GM12878 (cell line): ENCODE results near the gene CAMLG. TPM values are rescaled to one million over a fixed set of nuclear protein-coding genes. Genes with fewer than 3 reads are reported as not detected.

ENCODE experiments used
- ATAC-seq: fragments of 200-7000 bp; cut with Tn5 transposase; 3 replicates; pipeline ENCODE4 v1.9.1; 2020; ENCODE audit warnings: mild to moderate bottlenecking, moderate library complexity
- BruUV-seq: library from RNA; stranded (reverse); fragments of 400-500 nt; replicated peaks from 2 replicates; lab custom pipeline; 2021; lab: Mats Ljungman, UMichigan
- CTCF ChIA-PET: fragments of 300-600 bp; sonication (Branson Sonifier 250); formaldehyde crosslinking; extraction: SDS; loops from one replicate; lab custom pipeline; 2021; ENCODE audit warnings: inconsistent platforms; lab: Yijun Ruan, JAX
- POLR2A ChIA-PET: fragments of 350-600 bp; formaldehyde crosslinking; extraction: SDS; loops from one replicate; lab custom pipeline; 2021; ENCODE audit warnings: inconsistent platforms; lab: Charles Lee
- RAD21 ChIA-PET: fragments of 300-600 bp; sonication (Branson Sonifier 250); formaldehyde crosslinking; loops from one replicate; lab custom pipeline; 2023; ENCODE audit warnings: antibody characterized with exemption; ENCODE audit not compliant: unreplicated experiment; lab: Charles Lee
- SMC1A ChIA-PET: fragments of 300-600 bp; sonication (Branson Sonifier 250); formaldehyde crosslinking; loops from one replicate; lab custom pipeline; 2023; ENCODE audit not compliant: unreplicated experiment, uncharacterized antibody; lab: Charles Lee
- DNase-seq: peaks from one replicate; pipeline ENCODE4 v3.0.0-alpha.2; 2011; ENCODE audit warnings: low read depth, low spot score
- FAIRE-seq: peaks from 3 replicates; lab custom pipeline; 2011; peaks lifted over from hg19 to GRCh38; lab: Jason Lieb, UNC
- H2AFZ ChIP-seq: 2 replicates; pipeline ENCODE4 v1.6.0; 2011; ENCODE audit warnings: low read depth, low read length, control low read depth; ENCODE audit not compliant: control insufficient read depth
- H3K27ac ChIP-seq: 2 replicates; pipeline ENCODE4 v1.5.1; 2011; ENCODE audit warnings: control low read depth; ENCODE audit not compliant: control insufficient read depth, insufficient read depth
- H3K27me3 ChIP-seq, 2 experiments: replicated peaks in 1 of 2; 2 replicates each; pipeline versions ENCODE4 v1.6.0 to v1.6.1; 2011; ENCODE audit warnings: low read length in 1 of 2; ENCODE audit not compliant: control insufficient read depth in 2 of 2, insufficient read depth in 2 of 2
- H3K36me3 ChIP-seq, 2 experiments: 2 replicates each; pipeline ENCODE4 v1.5.1; 2011; ENCODE audit warnings: low read length in 1 of 2; ENCODE audit not compliant: control insufficient read depth in 2 of 2, insufficient read depth in 2 of 2
- H3K4me1 ChIP-seq: 2 replicates; pipeline ENCODE4 v1.6.1; 2011; ENCODE audit warnings: mild to moderate bottlenecking, low read length, moderate library complexity, mixed read lengths; ENCODE audit not compliant: control insufficient read depth, insufficient read depth
- H3K4me2 ChIP-seq: 2 replicates; pipeline ENCODE4 v1.6.0; 2011; ENCODE audit warnings: control low read depth; ENCODE audit not compliant: control insufficient read depth, insufficient read depth
- H3K4me3 ChIP-seq: fragments of 200-600 bp; sonication (generic); 2 replicates; pipeline ENCODE4 v1.5.1; 2016
- H3K79me2 ChIP-seq: 2 replicates; pipeline ENCODE4 v1.6.0; 2011; ENCODE audit warnings: low read length; ENCODE audit not compliant: control insufficient read depth, insufficient read depth
- H3K9ac ChIP-seq: 2 replicates; pipeline ENCODE4 v1.8.0; 2011; ENCODE audit warnings: low read length, control low read depth, mixed read lengths; ENCODE audit not compliant: control insufficient read depth, insufficient read depth
- H3K9me3 ChIP-seq: replicated peaks from 3 replicates; pipeline ENCODE4 v1.5.1; 2011; ENCODE audit warnings: mild to moderate bottlenecking, low read length; ENCODE audit not compliant: control insufficient read depth, insufficient read depth
- H4K20me1 ChIP-seq: 2 replicates; pipeline ENCODE4 v1.6.0; 2011; ENCODE audit not compliant: control insufficient read depth, insufficient read depth
- BHLHE40 ChIP-seq, 2 experiments: fragments of 450-650 bp in 1 of 2; IDR thresholded peaks; 2 replicates each; pipeline ENCODE4 v1.6.1; 2011 to 2017; ENCODE audit warnings: low read depth in 2 of 2, borderline replicate concordance in 1 of 2, improper control_type of control experiment in 1 of 2, low read length in 1 of 2, mild to moderate bottlenecking in 1 of 2
- E2F4 ChIP-seq: IDR thresholded peaks from 2 replicates; pipeline ENCODE4 v1.6.1; 2012; ENCODE audit warnings: low read depth, low read length, improper control_type of control experiment
- ELK1 ChIP-seq: IDR thresholded peaks from 2 replicates; pipeline ENCODE4 v1.6.1; 2012; ENCODE audit warnings: low read depth, low read length, improper control_type of control experiment
- JUND ChIP-seq: IDR thresholded peaks from 2 replicates; pipeline ENCODE4 v1.6.1; 2012; ENCODE audit warnings: low read depth, mild to moderate bottlenecking, low read length, improper control_type of control experiment, moderate library complexity
- MLLT1 ChIP-seq: fragments of 450-650 bp; IDR thresholded peaks from 2 replicates; pipeline ENCODE4 v1.6.1; 2016; ENCODE audit warnings: mild to moderate bottlenecking
- RUNX3 ChIP-seq: IDR thresholded peaks from 2 replicates; pipeline ENCODE4 v1.6.1; 2012; ENCODE audit warnings: low read length, inconsistent platforms
- YBX1 ChIP-seq: fragments of 450-650 bp; IDR thresholded peaks from 2 replicates; pipeline ENCODE4 v1.6.1; 2016; ENCODE audit warnings: antibody characterized with exemption
- WGBS: methylation state at CpG from one replicate; pipeline ENCODE4 v1.1.6; 2016; ENCODE audit warnings: low lambda C conversion rate; ENCODE audit not compliant: insufficient replicate concordance, insufficient coverage; ENCODE audit errors: missing lambda C conversion rate; 5-methylcytosine and 5-hydroxymethylcytosine counted together
- in situ Hi-C: fragments of 300-500 bp; cut with MboI; formaldehyde crosslinking; loops from 9 replicates; pipeline ENCODE4 v1.14.3; 2018; ENCODE audit warnings: mixed read lengths
- intact Hi-C: fragments of 100-400 bp; cut with micrococcal nuclease; formaldehyde crosslinking; loops from one replicate; pipeline ENCODE4 v1.14.2; 2022; ENCODE audit not compliant: unreplicated experiment
- polyA plus RNA-seq, 11 experiments: library from polyadenylated mRNA; depleted of rRNA in 4 of 11; unstranded in 6 of 11; stranded (reverse) in 5 of 11; fragments of >200 nt; fragmentation: Nextera tagmentation in 4 of 11; fragmentation: Illumina TruSeq in 1 of 11; extraction: Ambion mirVana in 4 of 11; extraction: Trizol in 1 of 11; gene quantifications; 1 replicate in 1 of 11; 2 replicates in 10 of 11; pipeline versions ENCODE4 v1.2.1 to v1.2.3, GENCODE V29; 2011 to 2016; ENCODE audit warnings: inconsistent platforms in 2 of 11, missing spikeins in 2 of 11, low read depth in 1 of 11
- total RNA-seq, 4 experiments: library from RNA; depleted of rRNA in 3 of 4; stranded (reverse); fragments of >200 nt in 3 of 4; fragmentation: Illumina TruSeq in 1 of 4; extraction: Trizol in 1 of 4; gene quantifications; 2 replicates each; pipeline versions ENCODE4 v1.2.1 to v1.2.3, GENCODE V29; 2013 to 2021
- TF ChIP-seq, protein P1 (sequence below): IDR thresholded peaks from 2 replicates; pipeline ENCODE4 v1.6.1; 2011; ENCODE audit warnings: low read depth, low read length, improper control_type of control experiment, borderline replicate concordance
- TF ChIP-seq, protein P2 (sequence below): IDR thresholded peaks from 2 replicates; pipeline ENCODE4 v1.6.1; 2012; ENCODE audit warnings: improper control_type of control experiment, low read depth, low read length; ENCODE audit not compliant: insufficient replicate concordance

The CAMLG gene
- total and polyA plus RNA-seq, 10 of the 15 experiments (the other 5 are each of a cell fraction or from before 2014, with no cell fraction given) = 18.5 to 51.7 (median 25.5) TPM

- ATAC-seq (no peak), FAIRE-seq (no peak), DNase-seq (no peak)
- H2AFZ ChIP-seq = no peak overlapping the region
- 96% methylated on average over 11 of the region's 11 CpGs for WGBS
- no peaks in the 10 kb centered on the region for H3K9me3 ChIP-seq
- ChIA-PET RAD21 (interaction anchor here (1.2 to 1.8 kb wide), 3 partner anchors 15 to 111 kb away, joined by 3 to 4 read pairs (median 4); partner anchors contain the start of gene C5orf24), POLR2A (interaction anchor here (1.1 to 3.6 kb wide), 3 partner anchors 17 to 165 kb away, joined by 3 to 23 read pairs (median 22); partner anchors contain the start of genes C5orf24, DDX46 and PCBD2), SMC1A (interaction anchor here (1.1 to 3.9 kb wide), 5 partner anchors 18 to 161 kb away, joined by 3 to 28 read pairs (median 4); partner anchors contain the start of gene DDX46), CTCF (interaction anchor here (1.0 to 5.3 kb wide), 7 partner anchors 10 to 164 kb away, joined by 3 to 71 read pairs (median 5); partner anchors contain the start of genes DDX46 and PCBD2)
- BruUV-seq = no TSS peak
- intact Hi-C loops (no loop called here), in situ Hi-C loops (loop anchor here (25.0 kb wide), 1 partner anchor 446 kb away; no protein-coding TSS in a partner anchor)
- H3K9ac ChIP-seq = no peak overlapping the region
- no peaks in the 10 kb centered on the region for H3K27me3 ChIP-seq
- H3K4me1 ChIP-seq = no peaks in the 10 kb centered on the region
- TF ChIP-seq, protein P1, sequence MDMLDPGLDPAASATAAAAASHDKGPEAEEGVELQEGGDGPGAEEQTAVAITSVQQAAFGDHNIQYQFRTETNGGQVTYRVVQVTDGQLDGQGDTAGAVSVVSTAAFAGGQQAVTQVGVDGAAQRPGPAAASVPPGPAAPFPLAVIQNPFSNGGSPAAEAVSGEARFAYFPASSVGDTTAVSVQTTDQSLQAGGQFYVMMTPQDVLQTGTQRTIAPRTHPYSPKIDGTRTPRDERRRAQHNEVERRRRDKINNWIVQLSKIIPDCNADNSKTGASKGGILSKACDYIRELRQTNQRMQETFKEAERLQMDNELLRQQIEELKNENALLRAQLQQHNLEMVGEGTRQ = no peak
- no peak for TF ChIP-seq RUNX3
- TF ChIP-seq JUND = no peak
- no peak for TF ChIP-seq BHLHE40 (IDR thresholded peaks at IDR 0.05; ENCODE audit: borderline replicate concordance in 1 of 2, low read depth in 2 of 2, low read length in 1 of 2)
- TF ChIP-seq, protein P2, sequence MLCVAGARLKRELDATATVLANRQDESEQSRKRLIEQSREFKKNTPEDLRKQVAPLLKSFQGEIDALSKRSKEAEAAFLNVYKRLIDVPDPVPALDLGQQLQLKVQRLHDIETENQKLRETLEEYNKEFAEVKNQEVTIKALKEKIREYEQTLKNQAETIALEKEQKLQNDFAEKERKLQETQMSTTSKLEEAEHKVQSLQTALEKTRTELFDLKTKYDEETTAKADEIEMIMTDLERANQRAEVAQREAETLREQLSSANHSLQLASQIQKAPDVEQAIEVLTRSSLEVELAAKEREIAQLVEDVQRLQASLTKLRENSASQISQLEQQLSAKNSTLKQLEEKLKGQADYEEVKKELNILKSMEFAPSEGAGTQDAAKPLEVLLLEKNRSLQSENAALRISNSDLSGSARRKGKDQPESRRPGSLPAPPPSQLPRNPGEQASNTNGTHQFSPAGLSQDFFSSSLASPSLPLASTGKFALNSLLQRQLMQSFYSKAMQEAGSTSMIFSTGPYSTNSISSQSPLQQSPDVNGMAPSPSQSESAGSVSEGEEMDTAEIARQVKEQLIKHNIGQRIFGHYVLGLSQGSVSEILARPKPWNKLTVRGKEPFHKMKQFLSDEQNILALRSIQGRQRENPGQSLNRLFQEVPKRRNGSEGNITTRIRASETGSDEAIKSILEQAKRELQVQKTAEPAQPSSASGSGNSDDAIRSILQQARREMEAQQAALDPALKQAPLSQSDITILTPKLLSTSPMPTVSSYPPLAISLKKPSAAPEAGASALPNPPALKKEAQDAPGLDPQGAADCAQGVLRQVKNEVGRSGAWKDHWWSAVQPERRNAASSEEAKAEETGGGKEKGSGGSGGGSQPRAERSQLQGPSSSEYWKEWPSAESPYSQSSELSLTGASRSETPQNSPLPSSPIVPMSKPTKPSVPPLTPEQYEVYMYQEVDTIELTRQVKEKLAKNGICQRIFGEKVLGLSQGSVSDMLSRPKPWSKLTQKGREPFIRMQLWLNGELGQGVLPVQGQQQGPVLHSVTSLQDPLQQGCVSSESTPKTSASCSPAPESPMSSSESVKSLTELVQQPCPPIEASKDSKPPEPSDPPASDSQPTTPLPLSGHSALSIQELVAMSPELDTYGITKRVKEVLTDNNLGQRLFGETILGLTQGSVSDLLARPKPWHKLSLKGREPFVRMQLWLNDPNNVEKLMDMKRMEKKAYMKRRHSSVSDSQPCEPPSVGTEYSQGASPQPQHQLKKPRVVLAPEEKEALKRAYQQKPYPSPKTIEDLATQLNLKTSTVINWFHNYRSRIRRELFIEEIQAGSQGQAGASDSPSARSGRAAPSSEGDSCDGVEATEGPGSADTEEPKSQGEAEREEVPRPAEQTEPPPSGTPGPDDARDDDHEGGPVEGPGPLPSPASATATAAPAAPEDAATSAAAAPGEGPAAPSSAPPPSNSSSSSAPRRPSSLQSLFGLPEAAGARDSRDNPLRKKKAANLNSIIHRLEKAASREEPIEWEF = no peak
- no peak for TF ChIP-seq E2F4
- no peak for TF ChIP-seq YBX1
- no peak for TF ChIP-seq MLLT1
- no peak for TF ChIP-seq ELK1
- no peak overlapping the region; the same call in 1 of the 2 replicates for H3K4me3 ChIP-seq
- H3K4me2 ChIP-seq = no peak overlapping the region; the same call in 1 of the 2 replicates
- H4K20me1 ChIP-seq = no peaks in the 10 kb centered on the region
- peaks cover 29% of the 10 kb centered on the region for H3K79me2 ChIP-seq
- H3K36me3 ChIP-seq = no peaks in the 10 kb centered on the region; a peak in 1 of 4 replicates
- H3K27ac ChIP-seq = no peak overlapping the region
Observed at GRCh38 chr5:134741052-134741451, 2.7 kb downstream of the CAMLG start.
